ENCODE data around the gene CEPT1.
A peak's percentile ranks its signal among the peaks of the same experiment; 100 is the strongest.

The CEPT1 gene

GRCh38 chr1:111219557-111220286 is 79.7 kb downstream of the CEPT1 start:
- Histone ChIP-seq H3K9me3 (ENCODE audit: control insufficient read depth, insufficient read depth, low read length) (no peaks in the 10 kb centered on the region), H3K36me3 (ENCODE audit: control insufficient read depth, insufficient read depth, low read length) (no peaks in the 10 kb centered on the region), H3K4me1 (ENCODE audit: control insufficient read depth, insufficient read depth, low read length) (no peaks in the 10 kb centered on the region), H3K4me3 (ENCODE audit: low read length) (no peak overlapping the region), H3K27me3 (ENCODE audit: control insufficient read depth, insufficient read depth, low read length) (no peaks in the 10 kb centered on the region), H3K27ac (ENCODE audit: low read length) (no peak overlapping the region)
- WGBS (ENCODE audit: insufficient coverage, insufficient read length): no CpG with 5 or more reads among the region's 5 CpGs
- DNase-seq (ENCODE audit: low read depth, low spot score): no peak

GRCh38 chr1:111220302-111220890 is 80.4 kb downstream of the CEPT1 start:
- no peaks in the 10 kb centered on the region for H3K9me3 ChIP-seq (ENCODE audit: control insufficient read depth, insufficient read depth, low read length)
- H3K36me3 ChIP-seq (ENCODE audit: control insufficient read depth, insufficient read depth, low read length): no peaks in the 10 kb centered on the region
- H3K4me3 ChIP-seq (ENCODE audit: low read length): no peak overlapping the region
- no peaks in the 10 kb centered on the region for H3K27me3 ChIP-seq (ENCODE audit: control insufficient read depth, insufficient read depth, low read length)
- DNase-seq (ENCODE audit: low read depth, low spot score): no peak
- H3K27ac ChIP-seq (ENCODE audit: low read length): no peak overlapping the region
- H3K4me1 ChIP-seq (ENCODE audit: control insufficient read depth, insufficient read depth, low read length): no peaks in the 10 kb centered on the region
- WGBS (ENCODE audit: insufficient coverage, insufficient read length): no CpG with 5 or more reads among the region's 6 CpGs

- H3K4me3 ChIP-seq (ENCODE audit: low read length): no peak overlapping the region
Observed at GRCh38 chr1:111221276-111221632, 81.2 kb downstream of the CEPT1 start.

DNA sequence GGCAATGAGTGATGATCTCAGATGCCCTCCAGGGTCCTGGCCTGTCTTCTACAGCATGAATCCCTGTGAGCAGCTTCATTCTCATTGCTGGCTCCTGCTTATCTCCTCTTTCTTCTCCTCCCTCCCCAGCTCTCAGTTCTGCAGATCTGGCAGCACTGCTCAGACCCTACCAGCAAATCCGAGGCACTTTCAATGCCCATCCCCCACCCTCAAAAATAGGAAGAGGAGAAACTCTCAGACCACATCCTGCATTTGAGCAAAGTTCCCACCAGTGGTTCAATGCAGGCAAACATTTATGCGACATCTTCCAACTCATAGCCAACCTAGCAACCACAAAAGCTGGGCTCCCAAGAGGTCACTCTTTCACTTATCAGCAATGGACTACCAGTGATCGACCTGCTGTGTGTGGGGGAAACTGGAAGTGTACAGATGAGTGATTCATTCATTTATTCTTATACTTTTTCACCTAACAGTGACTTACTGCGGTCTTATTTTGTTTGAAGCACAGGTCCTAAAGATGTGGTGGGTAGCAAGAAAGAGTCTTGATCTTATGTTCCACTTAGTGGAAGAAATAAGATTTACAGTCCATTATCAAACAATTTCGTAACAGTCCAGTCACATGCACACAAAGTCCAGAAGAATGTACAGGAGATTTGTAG is 81.7 kb downstream of the CEPT1 start:
- Histone ChIP-seq H3K27me3 (ENCODE audit: control insufficient read depth, insufficient read depth, low read length) (no peaks in the 10 kb centered on the region), H3K36me3 (ENCODE audit: control insufficient read depth, insufficient read depth, low read length) (no peaks in the 10 kb centered on the region), H3K4me1 (ENCODE audit: control insufficient read depth, insufficient read depth, low read length) (no peaks in the 10 kb centered on the region), H3K9me3 (ENCODE audit: control insufficient read depth, insufficient read depth, low read length) (no peaks in the 10 kb centered on the region), H3K27ac (ENCODE audit: low read length) (no peak overlapping the region), H3K4me3 (ENCODE audit: low read length) (no peak overlapping the region)
- WGBS (ENCODE audit: insufficient coverage, insufficient read length): no CpG with 5 or more reads among the region's 5 CpGs
- no peak for DNase-seq (ENCODE audit: low read depth, low spot score)

More at GRCh38 chr1:111221276-111221632, 81.2 kb downstream of the CEPT1 start:
- Histone ChIP-seq H3K9me3 (ENCODE audit: control insufficient read depth, insufficient read depth, low read length) (no peaks in the 10 kb centered on the region), H3K36me3 (ENCODE audit: control insufficient read depth, insufficient read depth, low read length) (no peaks in the 10 kb centered on the region), H3K4me1 (ENCODE audit: control insufficient read depth, insufficient read depth, low read length) (no peaks in the 10 kb centered on the region), H3K27me3 (ENCODE audit: control insufficient read depth, insufficient read depth, low read length) (no peaks in the 10 kb centered on the region), H3K27ac (ENCODE audit: low read length) (no peak overlapping the region)
- no CpG with 5 or more reads among the region's 2 CpGs for whole genome bisulfite sequencing (ENCODE audit: insufficient coverage, insufficient read length)
- no peak for DNase-seq (ENCODE audit: low read depth, low spot score)

DNA sequence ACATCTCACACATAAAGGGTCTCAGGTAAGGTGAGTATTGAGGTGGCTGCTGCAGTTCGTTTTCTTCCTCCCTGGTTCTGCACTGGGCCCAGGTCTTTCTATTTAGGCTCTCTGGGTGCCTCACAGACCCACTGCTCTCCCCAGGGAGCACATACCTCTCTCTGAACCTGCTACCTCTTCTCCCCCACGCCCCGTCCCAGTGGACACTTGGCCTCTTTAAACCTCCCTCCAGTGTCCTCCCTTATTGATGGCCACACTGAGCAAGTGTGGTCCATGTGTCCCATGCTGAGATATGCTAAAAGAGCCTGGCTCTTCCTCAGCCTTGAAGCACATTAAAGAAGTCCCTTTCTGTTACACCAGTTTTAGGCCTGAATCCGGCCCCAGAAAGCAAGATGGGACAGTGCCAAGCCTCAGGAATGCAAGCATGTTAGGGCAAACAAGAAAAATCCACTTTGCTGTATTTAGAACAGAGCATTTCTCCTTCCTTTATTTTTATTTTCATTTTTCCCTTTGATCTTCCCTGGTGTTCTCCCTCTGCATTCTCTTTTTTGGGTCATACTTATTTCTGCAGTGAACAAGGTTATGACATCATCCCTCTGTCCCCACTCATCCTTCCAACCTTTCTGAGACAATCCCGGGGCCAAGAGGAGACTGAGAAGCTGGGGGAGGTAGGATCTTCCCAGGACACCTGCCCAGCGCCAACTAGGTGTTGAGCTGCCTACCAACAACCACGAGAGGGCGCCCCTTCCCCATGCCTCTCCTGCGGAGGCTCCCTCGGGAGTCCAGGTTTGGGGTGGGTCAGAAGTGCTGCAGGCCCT is 82.5 kb downstream of the CEPT1 start:
- no peaks in the 10 kb centered on the region for H3K36me3 ChIP-seq (ENCODE audit: control insufficient read depth, insufficient read depth, low read length)
- WGBS (ENCODE audit: insufficient coverage, insufficient read length): no CpG with 5 or more reads among the region's 10 CpGs
- DNase-seq (ENCODE audit: low read depth, low spot score): peak; percentile 64
- no peaks in the 10 kb centered on the region for H3K9me3 ChIP-seq (ENCODE audit: control insufficient read depth, insufficient read depth, low read length)
- H3K4me3 ChIP-seq (ENCODE audit: low read length): no peak overlapping the region
- H3K4me1 ChIP-seq (ENCODE audit: control insufficient read depth, insufficient read depth, low read length): no peaks in the 10 kb centered on the region
- H3K27ac ChIP-seq (ENCODE audit: low read length): no peak overlapping the region
- no peaks in the 10 kb centered on the region for H3K27me3 ChIP-seq (ENCODE audit: control insufficient read depth, insufficient read depth, low read length)

DNA sequence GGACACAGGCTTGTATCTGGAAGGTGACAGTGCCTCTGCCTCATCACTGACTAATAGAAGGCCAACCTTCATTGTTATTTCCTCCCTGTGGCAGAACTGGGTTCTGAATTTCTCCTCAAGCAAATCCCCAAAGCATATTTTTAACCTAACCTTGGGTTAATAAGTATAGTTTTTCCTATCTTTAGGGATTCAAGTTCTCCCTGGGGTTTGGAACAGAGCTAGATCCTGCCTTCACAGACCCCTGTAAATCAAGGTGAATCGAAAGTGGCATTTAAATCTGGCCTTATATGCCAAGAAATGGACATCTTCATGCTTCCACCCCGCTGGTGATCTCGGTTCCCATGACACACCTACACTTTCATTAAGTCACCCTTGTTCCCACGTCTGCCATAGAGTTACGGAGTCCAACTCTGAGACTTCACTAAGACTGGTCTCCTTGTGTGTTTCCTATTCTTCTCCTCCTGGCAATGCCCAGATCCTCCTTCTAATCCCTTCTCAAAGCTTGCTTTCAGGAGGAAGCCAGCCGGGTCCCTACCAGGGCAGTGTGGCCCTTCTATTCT is 83.2 kb downstream of the CEPT1 start:
- H3K4me3 ChIP-seq (ENCODE audit: low read length): no peak overlapping the region
- no peaks in the 10 kb centered on the region for H3K27me3 ChIP-seq (ENCODE audit: control insufficient read depth, insufficient read depth, low read length)
- H3K36me3 ChIP-seq (ENCODE audit: control insufficient read depth, insufficient read depth, low read length): no peaks in the 10 kb centered on the region
- no peak overlapping the region for H3K27ac ChIP-seq (ENCODE audit: low read length)
- no CpG with 5 or more reads among the region's 6 CpGs for WGBS (ENCODE audit: insufficient coverage, insufficient read length)
- H3K9me3 ChIP-seq (ENCODE audit: control insufficient read depth, insufficient read depth, low read length): no peaks in the 10 kb centered on the region
- no peak for DNase-seq (ENCODE audit: low read depth, low spot score)
- H3K4me1 ChIP-seq (ENCODE audit: control insufficient read depth, insufficient read depth, low read length): no peaks in the 10 kb centered on the region

- Histone ChIP-seq H3K9me3 (ENCODE audit: control insufficient read depth, insufficient read depth, low read length) (no peaks in the 10 kb centered on the region), H3K27me3 (ENCODE audit: control insufficient read depth, insufficient read depth, low read length) (no peaks in the 10 kb centered on the region), H3K4me1 (ENCODE audit: control insufficient read depth, insufficient read depth, low read length) (no peaks in the 10 kb centered on the region), H3K36me3 (ENCODE audit: control insufficient read depth, insufficient read depth, low read length) (no peaks in the 10 kb centered on the region), H3K4me3 (ENCODE audit: low read length) (no peak overlapping the region), H3K27ac (ENCODE audit: low read length) (no peak overlapping the region)
- no peak for DNase-seq (ENCODE audit: low read depth, low spot score)
Observed at GRCh38 chr1:111225091-111225490, 85.1 kb downstream of the CEPT1 start.

DNA sequence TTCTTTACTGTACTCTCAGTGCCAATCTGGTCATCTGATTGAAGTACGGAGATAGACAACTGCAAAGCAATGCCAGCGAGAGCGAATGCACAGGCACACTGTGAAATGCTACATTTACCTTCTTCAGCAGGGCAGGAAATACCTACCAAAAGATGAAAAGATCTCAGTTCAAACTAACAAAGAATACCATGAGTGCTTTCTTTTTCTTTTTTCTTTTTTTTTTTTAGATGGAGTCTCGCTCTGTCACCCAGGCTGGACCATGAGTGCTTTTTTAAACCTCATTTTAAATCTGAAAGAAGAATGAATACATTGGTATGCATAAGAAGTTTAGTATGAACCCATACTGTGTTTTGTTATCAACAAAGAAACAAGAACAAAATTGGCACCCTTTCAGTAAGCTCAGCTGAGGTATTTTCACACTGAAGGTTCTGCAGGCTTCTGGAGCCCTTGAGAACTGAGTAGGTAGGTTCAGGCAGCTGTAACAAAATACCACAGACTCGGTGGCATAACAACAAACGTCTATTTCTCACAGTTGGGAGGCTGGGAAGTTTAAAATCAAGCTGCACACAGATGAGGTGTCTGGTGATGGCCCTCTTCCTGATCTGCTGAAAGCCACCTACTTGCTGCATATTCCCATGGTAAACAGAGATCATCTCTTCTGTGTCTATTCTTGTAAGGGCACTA is 85.8 kb downstream of the CEPT1 start:
- Histone ChIP-seq H3K4me1 (ENCODE audit: control insufficient read depth, insufficient read depth, low read length) (no peaks in the 10 kb centered on the region), H3K4me3 (ENCODE audit: low read length) (no peak overlapping the region), H3K27me3 (ENCODE audit: control insufficient read depth, insufficient read depth, low read length) (no peaks in the 10 kb centered on the region), H3K9me3 (ENCODE audit: control insufficient read depth, insufficient read depth, low read length) (no peaks in the 10 kb centered on the region), H3K36me3 (ENCODE audit: control insufficient read depth, insufficient read depth, low read length) (no peaks in the 10 kb centered on the region), H3K27ac (ENCODE audit: low read length) (no peak overlapping the region)
- no CpG with 5 or more reads among the region's 6 CpGs for WGBS (ENCODE audit: insufficient coverage, insufficient read length)
- DNase-seq (ENCODE audit: low read depth, low spot score): no peak

DNA sequence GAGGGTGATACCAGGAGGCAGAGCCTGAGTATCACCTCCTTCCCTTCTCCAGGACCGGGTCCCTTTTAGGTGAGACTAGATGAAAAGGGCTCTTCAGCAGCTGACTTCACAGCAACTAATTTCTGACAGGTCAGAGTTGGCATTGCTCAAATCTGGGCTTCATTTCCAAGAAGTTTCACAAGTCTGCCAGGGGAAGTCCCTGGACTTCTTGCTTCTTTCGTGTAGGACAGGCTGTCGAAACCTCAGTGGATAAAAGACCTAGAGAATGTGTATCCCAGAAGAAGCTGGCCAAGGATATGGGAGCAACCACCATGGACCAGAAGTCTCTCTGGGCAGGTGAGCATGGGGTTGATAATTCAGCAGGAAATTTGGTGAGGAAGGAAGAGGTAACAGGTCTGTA is 87.4 kb downstream of the CEPT1 start, which contains the start of gene CHI3L2:
Gene CHI3L2 (plus strand): TSS at position 280 of the 400 bp plus-strand sequence. CDS start 17 bp downstream, at position 297.
- no CpG with 5 or more reads among the region's 3 CpGs for WGBS (ENCODE audit: insufficient coverage, insufficient read length)
- Histone ChIP-seq H3K4me1 (ENCODE audit: control insufficient read depth, insufficient read depth, low read length) (no peaks in the 10 kb centered on the region), H3K9me3 (ENCODE audit: control insufficient read depth, insufficient read depth, low read length) (no peaks in the 10 kb centered on the region), H3K4me3 (ENCODE audit: low read length) (no peak within 1 kb of the TSS), H3K36me3 (ENCODE audit: control insufficient read depth, insufficient read depth, low read length) (no peaks in the 10 kb centered on the region), H3K27ac (ENCODE audit: low read length) (no peak within 1 kb of the TSS), H3K27me3 (ENCODE audit: control insufficient read depth, insufficient read depth, low read length) (no peaks in the 10 kb centered on the region)
- no peak for DNase-seq (ENCODE audit: low read depth, low spot score)

Data from iPS DF 6.9 (cell line).